Progenitor cell of endocrine pancreas (in vitro differentiated cells): ENCODE results near the gene ZSWIM3. TPM values are rescaled to one million over a fixed set of nuclear protein-coding genes. Genes with fewer than 3 reads are reported as not detected.

Source experiments
- DNase-seq: peaks from one replicate; pipeline ENCODE4 v3.0.0; 2021; ENCODE audit warnings: low spot score; ENCODE audit not compliant: unreplicated experiment
- H3K27ac Mint-ChIP-seq: 2 replicates; pipeline ENCODE4 v1.8.0; 2021; ENCODE audit warnings: mild to moderate bottlenecking, moderate library complexity, mixed read lengths
- H3K27me3 Mint-ChIP-seq: 2 replicates; pipeline ENCODE4 v1.8.0; 2021; ENCODE audit warnings: mixed read lengths
- H3K36me3 Mint-ChIP-seq: 2 replicates; pipeline ENCODE4 v1.8.0; 2022; ENCODE audit warnings: mixed read lengths; ENCODE audit not compliant: insufficient read depth
- H3K4me1 Mint-ChIP-seq: 2 replicates; pipeline ENCODE4 v1.8.0; 2021; ENCODE audit warnings: low read depth, mixed read lengths
- H3K4me3 Mint-ChIP-seq: 2 replicates; pipeline ENCODE4 v1.8.0; 2021; ENCODE audit warnings: low read depth, mild to moderate bottlenecking, moderate library complexity, mixed read lengths
- H3K9me3 Mint-ChIP-seq: 2 replicates; pipeline ENCODE4 v1.8.0; 2021; ENCODE audit warnings: low read depth, mixed read lengths
- CTCF ChIP-seq: fragments of 200-600 bp; sonication (generic); IDR thresholded peaks from one replicate; pipeline ENCODE4 v1.5.0; 2021; ENCODE audit warnings: antibody characterized with exemption, mild to moderate bottlenecking; ENCODE audit not compliant: unreplicated experiment
- total RNA-seq: library from RNA; stranded (reverse); gene quantifications from 2 replicates; pipeline ENCODE4 v1.2.1, GENCODE V29; 2021

Gene ZSWIM3
- total RNA-seq, 1 donor from 2014 or later: 7.9 TPM

GRCh38 chr20:45851501-45851900, 5.9 kb upstream of the ZSWIM3 start:
- Mint-ChIP-seq H3K27ac (no peak overlapping the region), H3K9me3 (no peaks in the 10 kb centered on the region), H3K4me3 (no peak overlapping the region), H3K36me3 (no peaks in the 10 kb centered on the region), H3K27me3 (no peaks in the 10 kb centered on the region), H3K4me1 (peaks cover 9% of the 10 kb centered on the region)
- no peak for TF ChIP-seq CTCF
- DNase-seq: no peak

GRCh38 chr20:45852326-45852725, 5.1 kb upstream of the ZSWIM3 start:
- Mint-ChIP-seq H3K27me3 (no peaks in the 10 kb centered on the region), H3K27ac (no peak overlapping the region), H3K9me3 (no peaks in the 10 kb centered on the region), H3K4me3 (no peak overlapping the region), H3K4me1 (peaks cover 12% of the 10 kb centered on the region), H3K36me3 (no peaks in the 10 kb centered on the region)
- no peak for TF ChIP-seq CTCF
- DNase-seq: no peak

GRCh38 chr20:45853484-45853883, 3.9 kb upstream of the ZSWIM3 start:
- Mint-ChIP-seq H3K36me3 (no peaks in the 10 kb centered on the region), H3K4me3 (no peak overlapping the region), H3K27me3 (no peaks in the 10 kb centered on the region), H3K27ac (no peak overlapping the region), H3K9me3 (no peaks in the 10 kb centered on the region), H3K4me1 (peaks cover 21% of the 10 kb centered on the region)
- TF ChIP-seq CTCF: no peak
- no peak for DNase-seq

GRCh38 chr20:45857882-45858216, 435 bp downstream of the ZSWIM3 start:
- H3K4me1 Mint-ChIP-seq: peaks cover 24% of the 10 kb centered on the region
- no peak for DNase-seq

GRCh38 chr20:45859916-45860315, 2.5 kb downstream of the ZSWIM3 start:
- Mint-ChIP-seq H3K36me3 (peaks cover 1% of the 10 kb centered on the region), H3K27me3 (no peaks in the 10 kb centered on the region), H3K4me1 (peaks cover 17% of the 10 kb centered on the region), H3K27ac (no peak overlapping the region), H3K9me3 (no peaks in the 10 kb centered on the region), H3K4me3 (no peak overlapping the region)
- no peak for DNase-seq
- no peak for TF ChIP-seq CTCF

More at GRCh38 chr20:45857882-45858216, 435 bp downstream of the ZSWIM3 start:
- H3K9me3 Mint-ChIP-seq: no peaks in the 10 kb centered on the region
- no peak for TF ChIP-seq CTCF
- H3K4me3 Mint-ChIP-seq: peak overlapping the region; percentile 93
- H3K27me3 Mint-ChIP-seq: no peaks in the 10 kb centered on the region
- H3K36me3 Mint-ChIP-seq: no peaks in the 10 kb centered on the region
- peak overlapping the region; percentile 92 for H3K27ac Mint-ChIP-seq
